Spinal cord (tissue), 10 donors: ENCODE measurements around the gene PREX1. TPM values are rescaled to one million over a fixed set of nuclear protein-coding genes. Genes with fewer than 3 reads are reported as not detected.
A peak's percentile ranks its signal among the peaks of the same experiment; 100 is the strongest.

Experiments
- DNase-seq, 6 donors: peaks; one replicate each; pipeline versions ENCODE4 v3.0.0 to v3.0.0-alpha.2; 2013 to 2015; ENCODE audit warnings: low spot score in 6 of 6, low read depth in 4 of 6
- H3K27ac ChIP-seq: one replicate; pipeline ENCODE4 v1.5.1; 2013; ENCODE audit warnings: low read depth, low read length, control low read depth
- H3K27me3 ChIP-seq: one replicate; pipeline ENCODE4 v1.6.1; 2013; ENCODE audit warnings: low read length; ENCODE audit not compliant: control insufficient read depth, insufficient read depth
- H3K36me3 ChIP-seq: one replicate; pipeline ENCODE4 v1.6.1; 2013; ENCODE audit warnings: low read length; ENCODE audit not compliant: control insufficient read depth, insufficient read depth
- H3K4me1 ChIP-seq: one replicate; pipeline ENCODE4 v1.6.1; 2013; ENCODE audit warnings: low read length; ENCODE audit not compliant: control insufficient read depth, insufficient read depth
- H3K4me3 ChIP-seq: one replicate; pipeline ENCODE4 v1.5.1; 2013; ENCODE audit warnings: low read depth, low read length, control low read depth
- H3K9me3 ChIP-seq: one replicate; pipeline ENCODE4 v1.6.1; 2013; ENCODE audit warnings: low read length; ENCODE audit not compliant: control insufficient read depth, insufficient read depth
- WGBS: methylation state at CpG from one replicate; pipeline ENCODE4 v1.1.5; 2013; ENCODE audit warnings: missing lambda C conversion rate; ENCODE audit not compliant: insufficient coverage; 5-methylcytosine and 5-hydroxymethylcytosine counted together
- polyA plus RNA-seq, 2 donors: library from polyadenylated mRNA; unstranded; fragments of 120-200 nt; gene quantifications; one replicate each; pipeline ENCODE4 v1.2.1, GENCODE V29; 2013; ENCODE audit not compliant: insufficient read length in 2 of 2
- total RNA-seq, 2 donors: library from RNA; depleted of rRNA in 1 of 2; stranded (reverse); fragments of 120-200 nt in 1 of 2; fragments of >200 nt in 1 of 2; gene quantifications; one replicate each; pipeline versions ENCODE4 v1.2.3 to v1.2.4, GENCODE V29; 2013 to 2014
- donor health status: healthy.

The PREX1 gene
- total and polyA plus RNA-seq, 4 donors = 46.7 to 99.1 (median 72.9) TPM

- WGBS = 83% methylated on average over 10 of the region's 10 CpGs
- no peak for DNase-seq
- Histone ChIP-seq H3K27me3 (no peaks in the 10 kb centered on the region), H3K27ac (no peak overlapping the region), H3K4me3 (no peak overlapping the region), H3K9me3 (no peaks in the 10 kb centered on the region), H3K36me3 (peaks cover 28% of the 10 kb centered on the region), H3K4me1 (peaks cover 52% of the 10 kb centered on the region)
Measured at GRCh38 chr20:48711696-48712464, 115.9 kb downstream of the PREX1 start.

GRCh38 chr20:48711044-48711428 lies 116.8 kb downstream of the PREX1 start:
- Histone ChIP-seq H3K27me3 (no peaks in the 10 kb centered on the region), H3K4me3 (no peak overlapping the region), H3K27ac (no peak overlapping the region), H3K36me3 (peaks cover 26% of the 10 kb centered on the region), H3K4me1 (peaks cover 45% of the 10 kb centered on the region), H3K9me3 (no peaks in the 10 kb centered on the region)
- WGBS = 87% methylated on average over 3 of the region's 4 CpGs
- no peak for DNase-seq

GRCh38 chr20:48710341-48711043 lies 117.3 kb downstream of the PREX1 start:
- H3K9me3 ChIP-seq = no peaks in the 10 kb centered on the region
- no peak overlapping the region for H3K4me3 ChIP-seq
- no peaks in the 10 kb centered on the region for H3K27me3 ChIP-seq
- H3K36me3 ChIP-seq = peaks cover 22% of the 10 kb centered on the region
- no peak for DNase-seq
- peak overlapping the region; percentile 62 for H3K27ac ChIP-seq
- WGBS = 98% methylated on average over 12 of the region's 15 CpGs
- H3K4me1 ChIP-seq = peaks cover 43% of the 10 kb centered on the region

GRCh38 chr20:48709744-48710143 lies 118.1 kb downstream of the PREX1 start:
- WGBS = 54% methylated on average over 3 of the region's 4 CpGs
- peaks cover 46% of the 10 kb centered on the region for H3K4me1 ChIP-seq

GRCh38 chr20:48709058-48709691 lies 118.6 kb downstream of the PREX1 start:
- DNase-seq = no peak
- Histone ChIP-seq H3K4me1 (peaks cover 51% of the 10 kb centered on the region), H3K27me3 (no peaks in the 10 kb centered on the region), H3K36me3 (peaks cover 28% of the 10 kb centered on the region), H3K27ac (peak overlapping the region; percentile 54), H3K4me3 (no peak overlapping the region), H3K9me3 (no peaks in the 10 kb centered on the region)
- WGBS = 85% methylated on average over 15 of the region's 18 CpGs

More at GRCh38 chr20:48709744-48710143, 118.1 kb downstream of the PREX1 start:
- no peaks in the 10 kb centered on the region for H3K27me3 ChIP-seq
- DNase-seq = peak in 2 of 6 donors; percentile 39 to 61
- no peaks in the 10 kb centered on the region for H3K9me3 ChIP-seq
- H3K36me3 ChIP-seq = peaks cover 22% of the 10 kb centered on the region
- H3K4me3 ChIP-seq = no peak overlapping the region
- peak overlapping the region; percentile 62 for H3K27ac ChIP-seq

- Histone ChIP-seq H3K9me3 (no peaks in the 10 kb centered on the region), H3K4me1 (peaks cover 57% of the 10 kb centered on the region), H3K36me3 (peaks cover 29% of the 10 kb centered on the region), H3K4me3 (no peak overlapping the region), H3K27me3 (no peaks in the 10 kb centered on the region), H3K27ac (peak overlapping the region; percentile 54)
- no peak for DNase-seq
- 70% methylated on average over 5 of the region's 11 CpGs for WGBS
Measured at GRCh38 chr20:48708630-48709029, 119.2 kb downstream of the PREX1 start.

- no peak overlapping the region for H3K27ac ChIP-seq
- no peak for DNase-seq
- H3K4me3 ChIP-seq = no peak overlapping the region
- peaks cover 29% of the 10 kb centered on the region for H3K36me3 ChIP-seq
- H3K4me1 ChIP-seq = peaks cover 62% of the 10 kb centered on the region
- H3K27me3 ChIP-seq = no peaks in the 10 kb centered on the region
- no peaks in the 10 kb centered on the region for H3K9me3 ChIP-seq
- 67% methylated on average over 6 of the region's 7 CpGs for WGBS
Measured at GRCh38 chr20:48708116-48708515, 119.7 kb downstream of the PREX1 start.

GRCh38 chr20:48706710-48707365 lies 121.0 kb downstream of the PREX1 start:
- Histone ChIP-seq H3K27me3 (no peaks in the 10 kb centered on the region), H3K4me1 (peaks cover 74% of the 10 kb centered on the region), H3K4me3 (no peak overlapping the region), H3K9me3 (no peaks in the 10 kb centered on the region), H3K27ac (no peak overlapping the region), H3K36me3 (peaks cover 31% of the 10 kb centered on the region)
- DNase-seq = no peak
- 77% methylated on average over 12 of the region's 12 CpGs for WGBS

- no peaks in the 10 kb centered on the region for H3K9me3 ChIP-seq
- no peak overlapping the region for H3K27ac ChIP-seq
- 95% methylated on average over 2 of the region's 2 CpGs for WGBS
- H3K4me3 ChIP-seq = no peak overlapping the region
- peaks cover 32% of the 10 kb centered on the region for H3K36me3 ChIP-seq
- no peak for DNase-seq
- H3K27me3 ChIP-seq = no peaks in the 10 kb centered on the region
- H3K4me1 ChIP-seq = peaks cover 72% of the 10 kb centered on the region
Measured at GRCh38 chr20:48706116-48706656, 121.6 kb downstream of the PREX1 start.
